Activated CD8-positive, alpha-beta memory T cell treated with anti-CD3 and anti-CD28 coated beads for 36 hours (primary cell): ENCODE data around the gene DEFB123. TPM values are rescaled to one million over a fixed set of nuclear protein-coding genes. Genes with fewer than 3 reads are reported as not detected.

ENCODE experiments used
- total RNA-seq, 2 experiments: library from RNA; stranded (reverse); gene quantifications; one replicate each; pipeline ENCODE4 v1.2.3, GENCODE V29; 2021

The DEFB123 gene
- total RNA-seq, 2 experiments from 2014 or later = not detected

Other genes starting within 250 kb of the DEFB123 start
- gene DEFB115, start 183.0 kb upstream of the DEFB123 start, total RNA-seq = not detected
- not detected for gene DEFB116, start 132.0 kb upstream of the DEFB123 start, total RNA-seq
- not detected for gene DEFB118, start 72.0 kb upstream of the DEFB123 start, total RNA-seq
- not detected for gene DEFB119, start 50.0 kb upstream of the DEFB123 start, total RNA-seq
- not detected for gene DEFB121, start 34.4 kb upstream of the DEFB123 start, total RNA-seq
- gene DEFB124, start 34.5 kb downstream of the DEFB123 start, total RNA-seq = not detected
- not detected for gene REM1, start 34.7 kb downstream of the DEFB123 start, total RNA-seq
- gene HM13, start 73.8 kb downstream of the DEFB123 start, total RNA-seq = 100 to 1,000 TPM; 163 to 168 TPM
- gene ID1, start 164.7 kb downstream of the DEFB123 start, total RNA-seq = under 1 TPM; 0.44 to 0.71 TPM
- not detected for gene COX4I2, start 197.3 kb downstream of the DEFB123 start, total RNA-seq